ENCODE data around the gene SLC46A1.

DNA sequence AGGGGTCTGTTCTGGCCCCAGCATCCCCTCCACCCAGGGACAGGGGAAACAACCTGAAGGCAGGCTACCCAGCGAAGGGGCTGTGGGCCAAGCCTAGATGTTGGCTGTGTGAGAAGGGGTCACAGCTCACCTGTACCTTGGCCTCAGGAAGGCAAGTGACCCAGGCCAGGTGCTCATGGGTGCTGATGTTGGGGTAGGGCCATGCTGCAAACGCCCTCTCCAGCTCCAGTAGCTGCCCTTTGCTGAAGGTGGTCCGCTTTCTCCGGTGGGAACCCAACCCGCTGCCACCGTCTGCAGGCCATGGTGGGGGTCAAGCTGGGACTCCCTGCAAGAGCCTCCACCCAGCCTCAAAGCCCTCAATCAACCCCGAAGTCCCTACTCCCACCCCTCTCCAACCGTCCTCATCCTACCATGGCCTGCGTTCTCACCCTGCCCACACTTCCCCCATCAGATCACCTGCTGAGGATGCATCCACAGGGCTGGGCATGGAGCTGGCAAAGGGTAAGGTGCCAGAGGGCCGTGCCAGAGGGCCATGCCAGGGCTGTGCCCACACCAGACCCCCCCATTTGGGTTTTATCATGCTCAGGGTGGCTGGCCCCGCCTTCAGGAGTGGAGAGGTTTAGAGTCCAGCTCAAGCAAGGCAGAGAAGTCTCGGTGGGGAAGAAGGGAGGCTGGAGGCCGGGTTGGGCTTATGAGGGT, 41.2 kb downstream of the SLC46A1 start, which contains the start of gene SEBOX:
- TF ChIP-seq TARDBP (IDR thresholded peaks at IDR 0.05) (no peak), SP1 (IDR thresholded peaks at IDR 0.05) (no peak), HDGF (IDR thresholded peaks at IDR 0.05; ENCODE audit: borderline replicate concordance) (no peak), FOXM1 (IDR thresholded peaks at IDR 0.05; ENCODE audit: borderline replicate concordance) (no peak), SUZ12 (IDR thresholded peaks at IDR 0.05) (no peak), NFRKB (IDR thresholded peaks at IDR 0.05) (no peak), BHLHE40 (IDR thresholded peaks at IDR 0.05; ENCODE audit: borderline replicate concordance) (no peak), FOXA1 (IDR thresholded peaks at IDR 0.05) (no peak), L3MBTL2 (conservative IDR thresholded peaks at IDR 0.05) (no peak), ELF4 (IDR thresholded peaks at IDR 0.05) (no peak), FOXK2 (IDR thresholded peaks at IDR 0.05) (no peak), ZNF384 (IDR thresholded peaks at IDR 0.05) (no peak), ARNT (IDR thresholded peaks at IDR 0.05) (no peak), LEF1 (IDR thresholded peaks at IDR 0.05; ENCODE audit: borderline replicate concordance) (no peak)

All from HEK293T (cell line).